Effector CD4-positive, alpha-beta T cell (primary cell): Measurements from ENCODE around the gene CDH4.
"Not testable (repeated sequence)": the region's sequence is repeated elsewhere in the genome, so short reads cannot be mapped to it uniquely, and the experiment has no call there.

Experiments used
- DNase-seq: peaks from one replicate; pipeline ENCODE4 v3.0.0-alpha.2; 2020

The CDH4 gene

GRCh38 chr20:61840779-61841455 lies 588.9 kb downstream of the CDH4 start:
- DNase-seq: no peak

GRCh38 chr20:61841551-61841950 lies 589.5 kb downstream of the CDH4 start:
- no peak for DNase-seq

GRCh38 chr20:61841966-61842365 lies 589.9 kb downstream of the CDH4 start:
- DNase-seq: no peak

GRCh38 chr20:61844621-61845020 lies 592.6 kb downstream of the CDH4 start:
- no peak for DNase-seq

- DNase-seq: no peak
Observed at GRCh38 chr20:61845233-61845671, 593.2 kb downstream of the CDH4 start.

- DNase-seq: no peak
Observed at GRCh38 chr20:61846074-61846473, 594.0 kb downstream of the CDH4 start.

- no peak for DNase-seq
Observed at GRCh38 chr20:61846741-61847419, 594.8 kb downstream of the CDH4 start.

GRCh38 chr20:61847420-61847748 lies 595.3 kb downstream of the CDH4 start:
- DNase-seq: no peak

GRCh38 chr20:61847986-61848385 lies 595.9 kb downstream of the CDH4 start:
- no peak for DNase-seq

GRCh38 chr20:61848851-61849250 lies 596.8 kb downstream of the CDH4 start:
- no peak for DNase-seq

GRCh38 chr20:61849376-61849775 lies 597.3 kb downstream of the CDH4 start:
- no peak for DNase-seq

- no peak for DNase-seq
Observed at GRCh38 chr20:61849822-61850221, 597.8 kb downstream of the CDH4 start.

- no peak for DNase-seq
Observed at GRCh38 chr20:61850457-61850856, 598.4 kb downstream of the CDH4 start.

- no peak for DNase-seq
Observed at GRCh38 chr20:61850926-61851900, 599.2 kb downstream of the CDH4 start.

- DNase-seq: no peak
Observed at GRCh38 chr20:61852268-61853072, 600.4 kb downstream of the CDH4 start.

GRCh38 chr20:61853073-61854005 lies 601.3 kb downstream of the CDH4 start:
- no peak for DNase-seq

- not testable (repeated sequence) for DNase-seq
Observed at GRCh38 chr20:61854538-61854937, 602.5 kb downstream of the CDH4 start.

- no peak for DNase-seq
Observed at GRCh38 chr20:61855286-61855685, 603.2 kb downstream of the CDH4 start.

- DNase-seq: no peak
Observed at GRCh38 chr20:61856626-61857413, 604.8 kb downstream of the CDH4 start.

GRCh38 chr20:61857414-61857775 lies 605.3 kb downstream of the CDH4 start:
- no peak for DNase-seq

GRCh38 chr20:61857884-61858283 lies 605.8 kb downstream of the CDH4 start:
- no peak for DNase-seq
